Osteocyte (in vitro differentiated cells): ENCODE measurements around the gene PTX4. TPM values are rescaled to one million over a fixed set of nuclear protein-coding genes. Genes with fewer than 3 reads are reported as not detected.

Experiments
- DNase-seq: peaks from one replicate; pipeline ENCODE4 v3.0.0; 2021; ENCODE audit warnings: mixed read lengths; ENCODE audit not compliant: unreplicated experiment; ENCODE audit errors: extremely low spot score
- H3K27ac Mint-ChIP-seq: one replicate; pipeline ENCODE4 v1.8.0; 2021; ENCODE audit warnings: mild to moderate bottlenecking, mixed read lengths; ENCODE audit not compliant: unreplicated experiment
- H3K27me3 Mint-ChIP-seq: one replicate; pipeline ENCODE4 v1.8.0; 2021; ENCODE audit warnings: mixed read lengths; ENCODE audit not compliant: unreplicated experiment
- H3K36me3 Mint-ChIP-seq: one replicate; pipeline ENCODE4 v1.8.0; 2021; ENCODE audit warnings: mixed read lengths; ENCODE audit not compliant: unreplicated experiment
- H3K4me1 Mint-ChIP-seq: one replicate; pipeline ENCODE4 v1.8.0; 2021; ENCODE audit warnings: mixed read lengths; ENCODE audit not compliant: unreplicated experiment
- H3K4me3 Mint-ChIP-seq: one replicate; pipeline ENCODE4 v1.8.0; 2021; ENCODE audit warnings: mild to moderate bottlenecking, moderate library complexity, mixed read lengths; ENCODE audit not compliant: unreplicated experiment
- H3K9me3 Mint-ChIP-seq: one replicate; pipeline ENCODE4 v1.8.0; 2021; ENCODE audit warnings: mixed read lengths; ENCODE audit not compliant: unreplicated experiment
- CTCF ChIP-seq: fragments of 200-600 bp; sonication (generic); IDR thresholded peaks from 2 replicates; pipeline ENCODE4 v1.5.0; 2021; ENCODE audit warnings: antibody characterized with exemption, mild to moderate bottlenecking, moderate library complexity
- total RNA-seq: library from RNA; stranded (reverse); gene quantifications from 2 replicates; pipeline ENCODE4 v1.2.1, GENCODE V29; 2021

The PTX4 gene
- total RNA-seq, 1 donor from 2014 or later, result not detected

- Mint-ChIP-seq H3K9me3 (no peaks in the 10 kb centered on the region), H3K36me3 (peaks cover 12% of the 10 kb centered on the region), H3K4me1 (no peaks in the 10 kb centered on the region), H3K4me3 (no peak overlapping the region), H3K27ac (no peak overlapping the region), H3K27me3 (no peaks in the 10 kb centered on the region)
- no peak for DNase-seq
- TF ChIP-seq CTCF, result no peak
These were observed 36.2 kb downstream of the PTX4 start for GRCh38 chr16:1452530-1452929.

GRCh38 chr16:1451702-1452392, 36.9 kb downstream of the PTX4 start:
- Mint-ChIP-seq H3K36me3 (peaks cover 12% of the 10 kb centered on the region), H3K27me3 (no peaks in the 10 kb centered on the region), H3K4me3 (no peak overlapping the region), H3K4me1 (no peaks in the 10 kb centered on the region), H3K27ac (no peak overlapping the region), H3K9me3 (no peaks in the 10 kb centered on the region)
- no peak for TF ChIP-seq CTCF
- DNase-seq, result no peak

GRCh38 chr16:1450841-1451240, 37.9 kb downstream of the PTX4 start:
- H3K9me3 Mint-ChIP-seq, result no peaks in the 10 kb centered on the region

GRCh38 chr16:1450218-1450617, 38.5 kb downstream of the PTX4 start:
- no peak overlapping the region for H3K4me3 Mint-ChIP-seq
- H3K36me3 Mint-ChIP-seq, result peaks cover 14% of the 10 kb centered on the region
- no peaks in the 10 kb centered on the region for H3K27me3 Mint-ChIP-seq
- no peak for TF ChIP-seq CTCF
- H3K27ac Mint-ChIP-seq, result no peak overlapping the region
- H3K9me3 Mint-ChIP-seq, result no peaks in the 10 kb centered on the region
- no peak for DNase-seq
- no peaks in the 10 kb centered on the region for H3K4me1 Mint-ChIP-seq

More at GRCh38 chr16:1450841-1451240, 37.9 kb downstream of the PTX4 start:
- DNase-seq, result no peak
- no peaks in the 10 kb centered on the region for H3K4me1 Mint-ChIP-seq
- peaks cover 14% of the 10 kb centered on the region for H3K36me3 Mint-ChIP-seq
- TF ChIP-seq CTCF, result no peak
- H3K27me3 Mint-ChIP-seq, result no peaks in the 10 kb centered on the region
- no peak overlapping the region for H3K27ac Mint-ChIP-seq
- no peak overlapping the region for H3K4me3 Mint-ChIP-seq

- no peaks in the 10 kb centered on the region for H3K4me1 Mint-ChIP-seq
- H3K4me3 Mint-ChIP-seq, result no peak overlapping the region
- no peak for DNase-seq
- no peaks in the 10 kb centered on the region for H3K27me3 Mint-ChIP-seq
- TF ChIP-seq CTCF, result no peak
- no peak overlapping the region for H3K27ac Mint-ChIP-seq
- no peaks in the 10 kb centered on the region for H3K9me3 Mint-ChIP-seq
- peaks cover 14% of the 10 kb centered on the region for H3K36me3 Mint-ChIP-seq
These were observed 39.4 kb downstream of the PTX4 start for GRCh38 chr16:1449201-1449788.
